HFFc6 (cell line): ENCODE data around the gene SDK2. TPM values are rescaled to one million over a fixed set of nuclear protein-coding genes. Genes with fewer than 3 reads are reported as not detected.

ENCODE experiments used
- DNase-seq: peaks from one replicate; pipeline ENCODE4 v3.0.0-alpha.2; 2018
- H3K27ac Mint-ChIP-seq: 2 replicates; pipeline ENCODE4 v1.8.0; 2020; ENCODE audit warnings: mild to moderate bottlenecking, mixed read lengths
- H3K27me3 Mint-ChIP-seq: 2 replicates; pipeline ENCODE4 v1.8.0; 2021; ENCODE audit warnings: mild to moderate bottlenecking, moderate library complexity, mixed read lengths; ENCODE audit not compliant: insufficient read depth
- H3K36me3 Mint-ChIP-seq: 2 replicates; pipeline ENCODE4 v1.8.0; 2021; ENCODE audit warnings: low read depth, mixed read lengths
- H3K4me1 Mint-ChIP-seq: 2 replicates; pipeline ENCODE4 v1.8.0; 2020; ENCODE audit warnings: low read depth, mixed read lengths
- H3K4me3 Mint-ChIP-seq: 2 replicates; pipeline ENCODE4 v1.8.0; 2020; ENCODE audit warnings: mild to moderate bottlenecking, moderate library complexity, mixed read lengths
- H3K9me3 Mint-ChIP-seq: 2 replicates; pipeline ENCODE4 v1.8.0; 2020; ENCODE audit warnings: mild to moderate bottlenecking, mixed read lengths
- CTCF ChIP-seq: fragments of 200-600 bp; sonication (generic); IDR thresholded peaks from 2 replicates; pipeline ENCODE4 v1.5.0; 2021; ENCODE audit warnings: antibody characterized with exemption, mild to moderate bottlenecking
- total RNA-seq, 6 experiments: library from RNA; stranded (reverse); fragmentation: NEBNext Ultra II Directional; extraction: Animal tissue kit (Norgen Biotek cat#: 25700); gene quantifications; 2 replicates in 1 of 6; 3 replicates in 5 of 6; pipeline ENCODE4 v1.2.3, GENCODE V29; 2021

Gene SDK2
- total RNA-seq, 6 experiments from 2014 or later = 0.03 TPM; not detected in 4

DNA sequence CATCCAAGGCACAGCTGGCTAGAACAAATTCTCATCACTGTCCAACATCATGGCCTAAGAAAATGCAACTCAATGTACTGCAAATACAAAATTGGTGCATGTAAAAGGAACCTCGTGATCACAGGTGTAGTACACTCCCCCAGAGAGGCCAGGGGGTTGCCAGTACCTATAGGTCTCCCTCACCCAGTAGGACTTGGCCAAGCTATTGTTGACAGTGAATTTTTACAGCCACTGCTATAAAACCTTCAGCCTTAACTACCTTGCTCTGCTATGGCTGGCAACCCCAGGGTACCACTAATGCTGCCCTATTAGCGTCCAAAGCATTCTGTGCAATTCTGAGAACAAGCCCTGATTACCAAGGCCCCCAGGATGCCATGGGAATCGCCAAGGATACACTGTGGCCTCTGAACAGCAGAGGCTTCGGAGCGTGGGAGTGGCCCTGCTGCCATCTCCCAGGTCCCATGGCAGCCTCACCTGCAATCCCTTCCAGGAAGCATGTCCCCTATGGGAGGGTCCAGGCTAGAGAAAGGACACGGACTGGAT is 67.6 kb downstream of the SDK2 start:
- no peak for TF ChIP-seq CTCF
- Mint-ChIP-seq H3K36me3 (peaks cover 19% of the 10 kb centered on the region), H3K4me3 (no peak overlapping the region), H3K27me3 (peaks cover 6% of the 10 kb centered on the region), H3K4me1 (no peaks in the 10 kb centered on the region), H3K27ac (no peak overlapping the region), H3K9me3 (peaks cover 79% of the 10 kb centered on the region)
- DNase-seq = no peak

DNA sequence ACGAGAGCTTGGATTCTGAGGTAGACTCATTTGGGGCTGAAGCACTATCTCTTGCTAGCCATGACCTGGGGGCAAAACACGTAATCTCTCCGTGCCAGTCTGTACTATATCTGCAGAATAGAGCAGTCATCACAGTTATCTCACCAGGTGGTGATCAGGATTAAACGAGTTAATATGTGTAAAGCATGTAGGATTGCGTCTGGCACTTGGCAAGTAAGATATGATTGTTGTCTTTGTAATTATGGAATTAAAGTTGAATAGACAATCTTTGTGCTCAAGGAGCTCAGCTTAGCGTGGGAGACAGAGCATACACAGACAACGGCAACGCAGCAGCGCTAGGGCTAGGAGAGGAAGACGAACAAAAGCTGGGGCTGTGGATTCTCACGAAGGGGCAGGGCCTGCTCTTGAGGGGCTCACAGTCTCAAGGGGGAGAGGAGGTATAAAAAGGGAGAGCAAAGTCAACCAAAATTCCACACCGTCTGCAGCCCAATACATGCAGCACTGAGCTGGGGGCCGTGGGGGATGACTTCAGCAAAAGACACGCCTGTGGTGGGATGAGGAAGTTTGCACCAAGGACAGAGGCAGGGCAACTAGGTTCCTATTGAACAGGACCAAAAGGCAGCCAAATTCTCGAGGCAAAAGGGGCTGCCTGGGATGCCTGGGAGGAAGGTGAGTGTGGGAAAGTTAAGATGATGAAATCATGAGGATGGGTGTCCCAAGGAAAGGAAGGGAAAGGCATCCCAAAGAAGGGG is 68.6 kb downstream of the SDK2 start:
- H3K27ac Mint-ChIP-seq = no peak overlapping the region
- no peaks in the 10 kb centered on the region for H3K4me1 Mint-ChIP-seq
- TF ChIP-seq CTCF = no peak
- H3K27me3 Mint-ChIP-seq = peaks cover 7% of the 10 kb centered on the region
- no peak for DNase-seq
- peaks cover 77% of the 10 kb centered on the region for H3K9me3 Mint-ChIP-seq
- no peak overlapping the region for H3K4me3 Mint-ChIP-seq
- peaks cover 19% of the 10 kb centered on the region for H3K36me3 Mint-ChIP-seq

- peaks cover 19% of the 10 kb centered on the region for H3K36me3 Mint-ChIP-seq
- H3K27ac Mint-ChIP-seq = no peak overlapping the region
- H3K4me3 Mint-ChIP-seq = no peak overlapping the region
- TF ChIP-seq CTCF = no peak
- H3K9me3 Mint-ChIP-seq = peaks cover 61% of the 10 kb centered on the region
- peaks cover 4% of the 10 kb centered on the region for H3K27me3 Mint-ChIP-seq
- no peak for DNase-seq
- no peaks in the 10 kb centered on the region for H3K4me1 Mint-ChIP-seq
Measured at GRCh38 chr17:73571511-73572130, 72.6 kb downstream of the SDK2 start.

GRCh38 chr17:73569762-73570319 is 74.4 kb downstream of the SDK2 start:
- Mint-ChIP-seq H3K27me3 (peaks cover 2% of the 10 kb centered on the region; the same call in 1 of the 2 replicates), H3K4me1 (no peaks in the 10 kb centered on the region), H3K4me3 (no peak overlapping the region), H3K9me3 (peaks cover 50% of the 10 kb centered on the region), H3K36me3 (peaks cover 9% of the 10 kb centered on the region; the same call in 1 of the 2 replicates), H3K27ac (no peak overlapping the region)
- no peak for DNase-seq
- no peak for TF ChIP-seq CTCF

DNA sequence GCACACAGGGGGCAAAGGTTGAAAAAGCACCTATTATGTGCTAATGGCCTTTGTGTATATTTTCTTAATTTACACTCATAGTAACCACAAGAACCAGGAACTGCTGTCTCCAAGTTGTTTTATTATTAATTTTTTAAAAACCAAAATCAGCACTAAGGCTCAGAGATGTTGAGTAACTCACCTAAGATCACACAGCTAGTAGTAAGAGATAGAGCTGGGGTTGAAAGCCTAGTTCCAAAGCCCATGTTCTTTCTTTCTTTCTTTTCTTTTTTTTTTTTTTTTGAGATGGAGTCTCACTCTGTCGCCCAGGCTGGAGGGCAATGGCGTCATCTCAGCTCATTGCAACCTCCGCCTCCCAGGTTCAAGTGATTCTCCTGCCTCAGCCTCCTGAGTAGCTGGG is 75.3 kb downstream of the SDK2 start:
- H3K27me3 Mint-ChIP-seq = peaks cover 2% of the 10 kb centered on the region; the same call in 1 of the 2 replicates
- 0 out of 2 replicates have a peak, but pooled peaks cover 3% of the 10 kb centered on the region for H3K36me3 Mint-ChIP-seq
- H3K4me3 Mint-ChIP-seq = no peak overlapping the region

More for the DNA sequence above, 75.3 kb downstream of the SDK2 start:
- no peak overlapping the region for H3K27ac Mint-ChIP-seq
- no peak for DNase-seq
- no peak for TF ChIP-seq CTCF
- H3K9me3 Mint-ChIP-seq = peaks cover 43% of the 10 kb centered on the region
- H3K4me1 Mint-ChIP-seq = no peaks in the 10 kb centered on the region
